Cardiac muscle cell (in vitro differentiated cells and primary cell): Measurements from ENCODE around the gene HNRNPUL1. TPM values are rescaled to one million over a fixed set of nuclear protein-coding genes. Genes with fewer than 3 reads are reported as not detected.

Source experiments
- DNase-seq, 2 donors: peaks; one replicate each; pipeline versions ENCODE4 v3.0.0 to v3.0.0-alpha.2; 2010 to 2017; ENCODE audit warnings: low read depth in 1 of 2, low spot score in 1 of 2
- H3K27ac ChIP-seq: fragments of 200-600 bp; sonication (generic); 2 replicates; pipeline ENCODE4 v1.5.1; 2016
- H3K27me3 ChIP-seq: fragments of 200-600 bp; sonication (generic); 2 replicates; pipeline ENCODE4 v1.6.0; 2016; ENCODE audit warnings: control low read depth
- H3K36me3 ChIP-seq: fragments of 200-600 bp; sonication (generic); 2 replicates; pipeline ENCODE4 v1.5.1; 2016; ENCODE audit warnings: control low read depth
- H3K4me1 ChIP-seq: fragments of 200-600 bp; sonication (generic); 2 replicates; pipeline ENCODE4 v1.8.1; 2017; ENCODE audit warnings: low read depth, mild to moderate bottlenecking, mixed run types
- H3K4me3 ChIP-seq: fragments of 200-600 bp; sonication (generic); 2 replicates; pipeline ENCODE4 v1.5.1; 2016; ENCODE audit warnings: mild to moderate bottlenecking
- H3K9me3 ChIP-seq: fragments of 200-600 bp; sonication (generic); 2 replicates; pipeline ENCODE4 v1.5.1; 2017; ENCODE audit warnings: low read depth, mild to moderate bottlenecking, control low read depth
- CTCF ChIP-seq: IDR thresholded peaks from 2 replicates; pipeline ENCODE4 v1.5.1; 2012; ENCODE audit warnings: low read depth, mild to moderate bottlenecking, low read length
- polyA plus RNA-seq: library from polyadenylated mRNA; unstranded; fragments of >200 nt; fragmentation: Nextera tagmentation; extraction: Ambion mirVana; gene quantifications from 2 replicates; pipeline ENCODE4 v1.2.1, GENCODE V29; 2016
- total RNA-seq: library from RNA; depleted of rRNA; stranded (reverse); fragments of >200 nt; gene quantifications from 2 replicates; pipeline ENCODE4 v1.2.3, GENCODE V29; 2016

HNRNPUL1 gene
- total and polyA plus RNA-seq, 2 experiments from 2014 or later: 148 to 195 TPM

GRCh38 chr19:41302624-41303351 is 38.6 kb downstream of the HNRNPUL1 start:
- no peak overlapping the region for H3K27ac ChIP-seq
- peaks cover 33% of the 10 kb centered on the region for H3K4me1 ChIP-seq
- no peaks in the 10 kb centered on the region for H3K9me3 ChIP-seq
- H3K4me3 ChIP-seq: no peak overlapping the region
- H3K27me3 ChIP-seq: no peaks in the 10 kb centered on the region
- no peak for DNase-seq
- peaks cover 58% of the 10 kb centered on the region for H3K36me3 ChIP-seq
- TF ChIP-seq CTCF: no peak

GRCh38 chr19:41303954-41304353 is 39.8 kb downstream of the HNRNPUL1 start:
- H3K27ac ChIP-seq: peak overlapping the region; percentile 76
- TF ChIP-seq CTCF: no peak
- no peaks in the 10 kb centered on the region for H3K27me3 ChIP-seq
- peaks cover 58% of the 10 kb centered on the region for H3K36me3 ChIP-seq
- H3K9me3 ChIP-seq: no peaks in the 10 kb centered on the region
- peaks cover 21% of the 10 kb centered on the region for H3K4me1 ChIP-seq
- H3K4me3 ChIP-seq: no peak overlapping the region
- no peak for DNase-seq

DNA sequence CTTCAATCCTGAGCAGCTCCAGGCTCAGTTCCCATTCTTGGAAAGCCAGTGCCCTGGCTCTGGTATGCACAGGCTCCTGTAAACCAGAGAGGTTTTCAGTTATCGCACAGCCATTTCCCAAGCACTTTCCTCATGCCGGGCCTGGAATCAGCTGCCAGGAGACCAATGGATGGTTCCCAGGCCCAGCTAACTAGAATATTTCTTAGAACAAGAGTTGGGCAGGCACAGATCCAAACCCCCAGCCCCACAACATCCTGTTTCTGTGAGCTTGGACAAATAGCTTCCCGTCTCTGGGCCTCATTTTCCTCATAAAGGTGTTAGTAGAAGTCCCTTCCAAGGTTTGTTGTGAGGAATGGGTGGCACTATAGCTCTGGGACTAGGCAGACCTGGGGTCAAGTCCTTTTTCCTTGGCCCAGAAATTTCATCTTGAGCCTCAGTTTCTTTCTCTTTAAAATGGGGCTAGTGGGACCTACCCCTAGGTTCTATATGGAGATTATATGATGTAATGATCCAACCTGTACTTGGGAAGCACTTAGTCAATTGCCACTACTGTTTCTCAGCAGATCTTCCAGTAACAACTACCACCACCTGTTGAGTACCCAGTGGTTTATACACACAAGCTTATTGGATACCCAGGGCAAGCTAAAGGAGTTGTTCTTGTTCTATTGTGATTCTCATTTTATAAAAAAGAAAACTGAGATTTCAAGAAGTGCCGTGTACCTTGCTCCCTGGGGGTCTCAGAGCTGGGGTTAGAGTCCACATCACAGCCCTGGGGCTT is 40.7 kb downstream of the HNRNPUL1 start:
- Histone ChIP-seq H3K9me3 (no peaks in the 10 kb centered on the region), H3K4me1 (peaks cover 17% of the 10 kb centered on the region), H3K27me3 (no peaks in the 10 kb centered on the region), H3K36me3 (peaks cover 58% of the 10 kb centered on the region), H3K4me3 (no peak overlapping the region), H3K27ac (peak overlapping the region; percentile 76)
- TF ChIP-seq CTCF: no peak
- no peak for DNase-seq

DNA sequence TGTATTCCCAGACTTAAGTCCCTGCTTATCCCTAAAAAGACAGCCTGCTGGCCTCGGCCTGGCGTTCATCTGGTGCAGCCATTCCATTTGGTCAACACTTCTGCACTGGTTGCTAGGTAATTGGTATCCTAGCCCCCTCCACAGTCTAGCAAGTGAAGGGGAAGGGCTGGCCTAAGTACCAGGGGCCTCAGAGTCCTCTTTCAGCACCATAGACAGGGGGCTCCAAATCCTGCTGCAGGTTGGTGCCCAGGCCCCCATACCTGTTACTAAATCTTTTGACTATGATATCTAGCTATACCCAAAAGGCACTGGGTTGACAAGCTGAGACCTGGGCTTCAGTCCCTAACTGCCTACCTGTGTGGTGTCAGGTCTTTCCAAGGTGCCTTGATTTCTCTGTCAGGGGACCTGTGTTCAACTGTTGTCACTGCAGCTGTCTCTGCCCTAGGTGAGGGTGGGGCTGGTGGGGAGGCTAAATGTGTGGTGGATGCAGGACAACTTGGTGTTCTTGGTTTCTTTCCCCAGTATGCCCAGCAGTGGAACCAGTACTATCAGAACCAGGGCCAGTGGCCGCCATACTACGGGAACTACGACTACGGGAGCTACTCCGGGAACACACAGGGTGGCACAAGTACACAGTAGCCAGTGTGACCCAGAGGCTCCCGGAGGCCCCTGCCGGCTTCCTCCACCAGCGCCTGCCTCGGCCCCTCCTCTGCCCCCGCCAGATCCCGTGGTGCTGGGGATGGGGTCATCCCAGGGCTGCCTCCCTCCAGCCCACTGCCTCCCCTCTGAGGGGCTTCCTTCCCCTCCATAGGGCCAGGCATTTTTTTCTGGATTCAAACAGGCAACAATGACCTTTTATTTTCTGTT is 42.0 kb downstream of the HNRNPUL1 start:
- peaks cover 9% of the 10 kb centered on the region for H3K4me1 ChIP-seq
- no peaks in the 10 kb centered on the region for H3K27me3 ChIP-seq
- no peak overlapping the region for H3K4me3 ChIP-seq
- H3K36me3 ChIP-seq: peaks cover 54% of the 10 kb centered on the region
- no peaks in the 10 kb centered on the region for H3K9me3 ChIP-seq
- DNase-seq: no peak
- H3K27ac ChIP-seq: peak overlapping the region; percentile 76
- TF ChIP-seq CTCF: no peak

- TF ChIP-seq CTCF: no peak
- Histone ChIP-seq H3K27ac (peak overlapping the region; percentile 76), H3K36me3 (peaks cover 54% of the 10 kb centered on the region), H3K27me3 (no peaks in the 10 kb centered on the region), H3K9me3 (no peaks in the 10 kb centered on the region), H3K4me3 (no peak overlapping the region), H3K4me1 (peaks cover 9% of the 10 kb centered on the region)
- DNase-seq: no peak
Observed at GRCh38 chr19:41307090-41307875, 43.1 kb downstream of the HNRNPUL1 start.
